ENCODE results near the gene BCL2.

DNA sequence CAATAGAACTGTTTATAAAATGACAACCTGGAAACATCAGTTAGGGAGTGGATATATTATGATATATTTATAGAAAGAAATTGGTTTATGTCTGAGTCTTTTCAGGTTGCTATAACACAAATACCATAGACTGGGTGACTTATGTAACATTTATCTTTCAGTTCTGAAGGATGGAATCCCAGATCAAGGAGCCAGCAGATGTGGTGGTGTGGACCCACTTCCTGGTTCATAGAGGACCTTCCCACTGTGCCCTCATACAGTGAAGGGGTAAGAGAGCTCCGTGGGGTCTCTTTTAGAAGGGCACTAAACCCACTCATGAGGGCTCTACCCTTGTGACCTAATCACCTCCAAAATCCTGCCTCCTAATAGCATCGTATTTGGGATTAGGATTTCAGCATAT lies 86.7 kb downstream of the BCL2 start:
- TF ChIP-seq, protein P1, sequence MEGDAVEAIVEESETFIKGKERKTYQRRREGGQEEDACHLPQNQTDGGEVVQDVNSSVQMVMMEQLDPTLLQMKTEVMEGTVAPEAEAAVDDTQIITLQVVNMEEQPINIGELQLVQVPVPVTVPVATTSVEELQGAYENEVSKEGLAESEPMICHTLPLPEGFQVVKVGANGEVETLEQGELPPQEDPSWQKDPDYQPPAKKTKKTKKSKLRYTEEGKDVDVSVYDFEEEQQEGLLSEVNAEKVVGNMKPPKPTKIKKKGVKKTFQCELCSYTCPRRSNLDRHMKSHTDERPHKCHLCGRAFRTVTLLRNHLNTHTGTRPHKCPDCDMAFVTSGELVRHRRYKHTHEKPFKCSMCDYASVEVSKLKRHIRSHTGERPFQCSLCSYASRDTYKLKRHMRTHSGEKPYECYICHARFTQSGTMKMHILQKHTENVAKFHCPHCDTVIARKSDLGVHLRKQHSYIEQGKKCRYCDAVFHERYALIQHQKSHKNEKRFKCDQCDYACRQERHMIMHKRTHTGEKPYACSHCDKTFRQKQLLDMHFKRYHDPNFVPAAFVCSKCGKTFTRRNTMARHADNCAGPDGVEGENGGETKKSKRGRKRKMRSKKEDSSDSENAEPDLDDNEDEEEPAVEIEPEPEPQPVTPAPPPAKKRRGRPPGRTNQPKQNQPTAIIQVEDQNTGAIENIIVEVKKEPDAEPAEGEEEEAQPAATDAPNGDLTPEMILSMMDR (IDR thresholded peaks at IDR 0.05): no peak
- no peak for TF ChIP-seq POLR2A (IDR thresholded peaks at IDR 0.05)
